SK-N-MC (cell line): ENCODE results near the gene DDX39A.

ENCODE experiments used
- EZH2 ChIP-seq: fragments of 200-600 bp; sonication (generic); IDR thresholded peaks from one replicate; pipeline ENCODE4 v1.6.1; 2017; ENCODE audit warnings: antibody characterized with exemption
- FOXP2 ChIP-seq: optimal IDR thresholded peaks from 2 replicates; pipeline ENCODE3; 2011; ENCODE audit warnings: mild to moderate bottlenecking, moderate library complexity; ENCODE audit not compliant: insufficient read depth; ENCODE audit errors: extremely low read length, control extremely low read depth
- POLR2AphosphoS5 ChIP-seq: IDR thresholded peaks from 2 replicates; pipeline ENCODE4 v1.6.1; 2012; ENCODE audit warnings: mild to moderate bottlenecking, low read depth, low read length, borderline replicate concordance

DNA sequence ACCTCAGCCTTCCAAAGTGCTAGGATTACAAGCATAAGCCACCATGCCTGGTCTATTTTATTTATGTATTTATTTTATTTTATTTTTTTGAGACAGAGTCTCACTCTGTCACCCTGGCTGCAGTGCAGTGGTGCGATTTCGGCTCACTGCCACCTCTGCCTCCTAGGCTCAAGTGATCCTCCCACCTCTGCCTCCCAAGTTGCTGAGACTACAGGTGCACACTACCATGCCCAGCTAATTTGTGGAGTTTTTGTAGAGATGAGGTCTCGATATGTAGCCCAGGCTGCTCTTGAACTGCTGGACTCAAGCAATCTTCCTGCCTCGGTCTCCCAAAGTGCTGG, 48.2 kb downstream of the DDX39A start:
- TF ChIP-seq EZH2 (no peak), POLR2AphosphoS5 (no peak), FOXP2 (no peak)
